HG03103 (cell line): ENCODE data around the gene SPRR2B.
"Not testable (repeated sequence)": the region's sequence is repeated elsewhere in the genome, so short reads cannot be mapped to it uniquely, and the experiment has no call there.

Experiments
- ATAC-seq: cut with Tn5 transposase; IDR thresholded peaks from one replicate; pipeline ENCODE4 v1.9.1; 2021; ENCODE audit warnings: low read depth; ENCODE audit not compliant: unreplicated experiment

SPRR2B gene

GRCh38 chr1:153035211-153035610 lies 36.2 kb downstream of the SPRR2B start:
- no peak for ATAC-seq

GRCh38 chr1:153032677-153033308 lies 38.6 kb downstream of the SPRR2B start:
- no peak for ATAC-seq

- no peak for ATAC-seq
Observed at GRCh38 chr1:153032073-153032472, 39.3 kb downstream of the SPRR2B start.

- no peak for ATAC-seq
Observed at GRCh38 chr1:153030895-153031294, 40.5 kb downstream of the SPRR2B start, which contains the start of gene SPRR1B. Gene SPRR1B, plus strand, starts transcription at chr1:153031203. Its CDS starts 1,143 bp downstream, at chr1:153032346.

GRCh38 chr1:153028766-153029165 lies 42.6 kb downstream of the SPRR2B start:
- ATAC-seq = no peak

- ATAC-seq = no peak
Observed at GRCh38 chr1:153025797-153026196, 45.6 kb downstream of the SPRR2B start.

GRCh38 chr1:153024413-153024812 lies 47.0 kb downstream of the SPRR2B start:
- ATAC-seq = no peak

GRCh38 chr1:153023109-153023508 lies 48.3 kb downstream of the SPRR2B start:
- no peak for ATAC-seq

GRCh38 chr1:153022340-153022739 lies 49.1 kb downstream of the SPRR2B start:
- ATAC-seq = not testable (repeated sequence)

GRCh38 chr1:153021829-153022228 lies 49.6 kb downstream of the SPRR2B start:
- ATAC-seq = not testable (repeated sequence)
